Measurements from ENCODE around the gene ITGA4.

ITGA4 gene

DNA sequence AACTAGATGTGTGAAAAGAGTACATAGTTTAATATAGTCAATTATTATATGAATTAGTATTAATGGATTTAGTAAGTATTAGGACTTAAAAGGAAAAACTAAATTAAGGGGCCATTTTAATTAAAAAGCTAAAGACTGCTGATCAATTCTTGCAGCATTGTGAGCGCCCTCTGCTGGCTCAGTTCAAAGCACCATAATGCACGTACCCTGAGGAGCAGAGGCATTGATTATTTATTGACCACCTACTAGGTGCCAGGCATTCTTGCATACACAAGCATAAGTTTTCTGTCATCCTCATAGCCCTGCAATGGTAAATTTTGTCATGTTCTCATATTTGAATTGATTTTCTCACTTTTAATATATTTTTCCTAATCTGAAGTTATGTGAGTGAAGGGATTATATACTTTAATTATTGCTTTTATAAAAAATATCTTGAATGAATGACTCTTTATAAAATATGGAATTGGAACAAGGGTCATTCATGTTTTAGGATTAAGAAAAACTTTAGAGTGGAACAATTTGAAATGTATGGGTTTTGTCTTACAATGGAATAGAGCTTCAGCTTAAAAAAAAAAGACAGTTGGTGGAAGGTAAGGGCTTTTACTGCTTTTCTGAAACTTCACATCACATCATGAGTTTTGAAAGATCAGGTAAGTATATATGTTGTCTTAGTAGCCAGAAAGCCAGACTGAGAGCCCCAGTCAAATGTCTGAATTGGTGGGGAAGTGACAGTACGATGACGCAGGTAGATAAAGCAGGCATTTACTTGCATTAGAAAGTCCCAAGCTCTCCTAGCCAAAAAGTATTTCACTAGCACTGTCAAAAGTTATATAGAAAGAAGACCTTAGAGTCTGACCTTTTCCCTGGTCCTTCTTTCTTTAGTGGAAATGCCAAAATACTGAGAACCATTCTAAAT, 9.7 kb downstream of the ITGA4 start:
- TF ChIP-seq OSR1 (CRISPR knock-in tag; IDR thresholded peaks at IDR 0.05) (no peak), POU6F1 (CRISPR knock-in tag; IDR thresholded peaks at IDR 0.05; ENCODE audit: borderline replicate concordance, low read depth) (no peak), ARNTL (CRISPR knock-in tag; IDR thresholded peaks at IDR 0.05; ENCODE audit: borderline replicate concordance, low read depth) (no peak), ZFP3 (CRISPR knock-in tag; IDR thresholded peaks at IDR 0.05) (no peak), ZNF565 (CRISPR knock-in tag; conservative IDR thresholded peaks at IDR 0.05; ENCODE audit: low read depth) (no peak)
- ATAC-seq, result peak; percentile 62; the same call in 1 of the 3 replicates

DNA sequence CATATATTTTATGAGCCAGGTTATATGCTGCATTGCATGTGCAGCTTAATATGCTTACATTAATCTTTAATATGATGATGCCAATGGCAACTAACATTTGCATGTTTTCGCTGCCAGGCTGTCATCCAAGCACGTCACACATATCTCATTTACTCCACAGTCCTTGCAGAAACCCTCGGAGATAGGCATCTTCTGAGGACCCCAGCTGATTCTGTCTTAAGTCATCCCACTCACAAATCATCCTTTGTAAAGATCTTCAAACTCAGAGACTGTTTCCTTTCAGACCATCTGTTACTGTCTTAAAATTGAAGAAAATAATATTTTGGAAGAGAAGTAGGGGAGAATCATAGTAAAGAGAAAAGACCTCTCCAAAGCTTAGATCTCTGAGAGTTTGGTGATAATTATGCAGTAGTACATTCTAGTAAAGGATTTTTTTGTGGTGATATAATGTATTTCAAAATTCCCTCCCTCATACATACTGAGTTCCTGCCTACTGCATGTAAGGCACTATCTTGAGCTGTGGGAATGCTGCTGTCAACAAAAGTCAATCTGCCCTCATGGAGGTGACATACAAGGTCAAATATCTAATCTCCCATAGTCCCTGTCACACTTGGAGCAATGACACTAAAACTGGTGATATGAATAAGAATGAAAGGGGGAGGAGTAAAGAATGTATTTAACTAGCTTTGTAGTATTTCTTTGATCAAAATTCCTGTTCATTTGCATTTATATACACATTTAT, 11.0 kb downstream of the ITGA4 start:
- TF ChIP-seq TCF4 (CRISPR knock-in tag; IDR thresholded peaks at IDR 0.05; ENCODE audit: borderline replicate concordance) (no peak), BACH2 (CRISPR knock-in tag; IDR thresholded peaks at IDR 0.05; ENCODE audit: borderline replicate concordance) (no peak)
- no peak for ATAC-seq

DNA sequence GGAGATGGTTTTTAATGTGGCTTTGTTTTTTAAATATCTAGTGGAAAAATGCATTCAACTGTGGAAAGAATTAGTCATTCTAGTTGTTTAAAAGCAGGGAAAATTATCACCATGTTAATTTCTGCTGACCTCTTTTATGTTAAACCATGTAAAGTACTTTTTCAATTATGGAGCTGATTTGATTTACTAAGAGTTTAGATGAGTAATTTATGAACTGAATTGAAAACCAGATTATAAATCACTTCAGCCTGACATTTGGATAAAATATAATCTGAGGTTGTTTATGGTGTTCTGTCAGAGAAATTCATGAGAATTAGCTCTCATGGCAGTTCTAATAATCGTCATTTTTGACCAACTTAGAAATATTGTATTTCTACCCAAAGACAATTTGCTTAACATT, 11.6 kb downstream of the ITGA4 start:
- no peak for ATAC-seq
- TF ChIP-seq ZC3H10 (CRISPR knock-in tag; IDR thresholded peaks at IDR 0.05), result peak; percentile 97
- peak; percentile 81 for TF ChIP-seq ISL1 (CRISPR knock-in tag; IDR thresholded peaks at IDR 0.05)
- TF ChIP-seq CREB5 (CRISPR knock-in tag; IDR thresholded peaks at IDR 0.05; ENCODE audit: low read depth), result no peak
- TF ChIP-seq PATZ1 (CRISPR knock-in tag; IDR thresholded peaks at IDR 0.05; ENCODE audit: borderline replicate concordance), result peak; percentile 71; the same call in 1 of the 2 replicates
- TF ChIP-seq TOX (CRISPR knock-in tag; IDR thresholded peaks at IDR 0.05; ENCODE audit: borderline replicate concordance), result peak; percentile 53; the same call in 1 of the 2 replicates

DNA sequence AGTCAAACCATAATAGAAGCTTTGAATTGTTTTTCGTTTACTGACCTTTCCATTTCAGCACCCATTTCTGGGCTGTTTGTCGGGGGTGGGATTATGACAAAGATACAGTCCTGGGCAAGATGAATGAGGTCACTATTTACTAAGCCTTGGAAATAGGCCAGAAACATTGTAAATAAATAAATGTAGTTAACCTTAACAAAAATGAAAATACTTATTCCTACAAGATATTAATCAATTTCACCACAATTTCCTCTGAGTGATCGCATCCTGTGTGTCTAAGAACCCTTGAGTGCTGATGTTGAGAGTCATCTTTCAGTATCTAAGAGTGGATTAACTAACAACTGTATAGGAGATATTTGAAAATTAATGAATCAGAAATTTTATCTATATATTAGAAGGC, 14.0 kb downstream of the ITGA4 start:
- no peak for ATAC-seq

DNA sequence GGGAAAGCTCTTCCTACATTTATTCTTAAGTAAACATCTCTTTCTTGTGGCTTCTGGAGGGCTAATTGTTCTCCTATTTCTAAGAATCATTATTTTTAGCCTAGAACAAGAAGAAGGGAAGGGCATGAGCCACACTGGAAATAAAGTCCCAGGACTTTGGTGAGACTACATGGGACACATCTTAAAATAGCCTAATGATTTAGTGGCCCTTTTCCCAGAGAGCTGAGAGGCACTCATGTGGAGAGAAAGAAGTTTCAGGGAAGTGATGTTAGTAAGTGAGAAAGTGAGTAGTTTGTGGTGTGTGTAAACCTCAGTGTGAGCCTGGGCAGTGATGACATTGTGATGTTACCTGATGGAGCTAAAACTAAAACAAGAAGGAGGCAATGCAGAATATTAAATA, 14.6 kb downstream of the ITGA4 start:
- no peak for ATAC-seq
- TF ChIP-seq ISL1 (CRISPR knock-in tag; IDR thresholded peaks at IDR 0.05) (no peak), PATZ1 (CRISPR knock-in tag; IDR thresholded peaks at IDR 0.05; ENCODE audit: borderline replicate concordance) (no peak), ARNTL (CRISPR knock-in tag; IDR thresholded peaks at IDR 0.05; ENCODE audit: borderline replicate concordance, low read depth) (no peak), SNAI2 (CRISPR knock-in tag; IDR thresholded peaks at IDR 0.05) (no peak), ESRRG (CRISPR knock-in tag; IDR thresholded peaks at IDR 0.05) (no peak), ZNF8 (CRISPR knock-in tag; IDR thresholded peaks at IDR 0.05) (no peak), RARB (CRISPR knock-in tag; IDR thresholded peaks at IDR 0.05) (no peak), POU6F1 (CRISPR knock-in tag; IDR thresholded peaks at IDR 0.05; ENCODE audit: borderline replicate concordance, low read depth) (no peak), ZNF70 (CRISPR knock-in tag; IDR thresholded peaks at IDR 0.05) (no peak), ZFP3 (CRISPR knock-in tag; IDR thresholded peaks at IDR 0.05) (no peak), TOX (CRISPR knock-in tag; IDR thresholded peaks at IDR 0.05; ENCODE audit: borderline replicate concordance) (no peak), BACH2 (CRISPR knock-in tag; IDR thresholded peaks at IDR 0.05; ENCODE audit: borderline replicate concordance) (no peak), OSR1 (CRISPR knock-in tag; IDR thresholded peaks at IDR 0.05) (no peak), TCF4 (CRISPR knock-in tag; IDR thresholded peaks at IDR 0.05; ENCODE audit: borderline replicate concordance) (no peak), TSHZ2 (CRISPR knock-in tag; IDR thresholded peaks at IDR 0.05) (no peak), ZNF565 (CRISPR knock-in tag; conservative IDR thresholded peaks at IDR 0.05; ENCODE audit: low read depth) (no peak)

More for the DNA sequence above, 14.0 kb downstream of the ITGA4 start:
- TF ChIP-seq GLIS3 (CRISPR knock-in tag; IDR thresholded peaks at IDR 0.05), result no peak
- no peak for TF ChIP-seq ISL1 (CRISPR knock-in tag; IDR thresholded peaks at IDR 0.05)
- TF ChIP-seq BACH2 (CRISPR knock-in tag; IDR thresholded peaks at IDR 0.05; ENCODE audit: borderline replicate concordance), result no peak
- no peak for TF ChIP-seq PPARA (CRISPR knock-in tag; IDR thresholded peaks at IDR 0.05; ENCODE audit: borderline replicate concordance)
- no peak for TF ChIP-seq TCF4 (CRISPR knock-in tag; IDR thresholded peaks at IDR 0.05; ENCODE audit: borderline replicate concordance)
